Measurements from ENCODE around the gene PITPNM2. TPM values are rescaled to one million over a fixed set of nuclear protein-coding genes. Genes with fewer than 3 reads are reported as not detected.
A peak's percentile ranks its signal among the peaks of the same experiment; 100 is the strongest.

PITPNM2 gene
- total RNA-seq, 3 donors from 2014 or later (not counting 1 experiment from before 2014, with no cell fraction given), result 38.9 to 94.6 (median 42.5) TPM

DNA sequence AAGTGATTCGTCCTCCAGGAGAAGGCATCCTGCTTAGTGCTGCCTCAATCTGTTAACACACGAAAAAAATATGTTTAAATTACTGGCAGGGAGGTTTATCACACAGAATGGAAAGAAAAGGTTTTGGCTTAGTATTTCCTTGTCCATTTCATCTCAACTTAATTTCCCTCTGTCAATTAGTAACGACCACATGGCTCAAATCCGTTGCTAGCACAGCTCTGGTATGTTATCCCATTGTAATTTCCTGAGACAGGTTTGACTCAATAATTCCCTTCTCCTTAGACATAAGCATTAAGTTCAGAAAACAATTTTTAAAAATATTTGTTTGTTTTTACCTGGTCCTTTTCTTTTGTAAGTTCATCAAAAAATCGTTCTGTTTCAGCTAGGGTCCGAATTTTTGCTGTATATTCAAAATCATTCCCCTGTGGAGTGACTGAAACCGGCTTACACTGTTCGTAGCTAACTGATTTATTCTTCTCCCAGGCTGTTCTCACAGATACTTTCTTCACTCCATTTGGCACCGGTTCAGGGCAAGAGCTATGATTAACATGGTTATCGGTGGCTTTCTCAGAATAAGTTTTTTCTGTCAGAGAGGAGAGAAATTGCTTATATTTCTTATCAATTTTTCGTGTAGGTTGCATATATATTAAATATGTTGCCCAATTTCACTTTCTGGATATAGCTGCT lies 10.1 kb upstream of the PITPNM2 start:
- intact Hi-C loops (cut with micrococcal nuclease), result no loop called here
- TF ChIP-seq CTCF (IDR thresholded peaks at IDR 0.05), result no peak
- Histone ChIP-seq H3K27me3 (ENCODE audit: control insufficient read depth, insufficient read depth, low read length) (no peaks in the 10 kb centered on the region), H3K4me1 (ENCODE audit: control insufficient read depth, insufficient read depth, low read length) (no peaks in the 10 kb centered on the region), H3K9me3 (ENCODE audit: control insufficient read depth, insufficient read depth, low read length) (no peaks in the 10 kb centered on the region), H3K36me3 (ENCODE audit: control insufficient read depth, insufficient read depth, low read length) (peaks cover 58% of the 10 kb centered on the region), H3K4me3 (ENCODE audit: low read length) (no peak overlapping the region), H3K27ac (ENCODE audit: low read length) (no peak overlapping the region)
- Mint-ChIP-seq H3K4me3 (no peak overlapping the region), H3K27ac (no peak overlapping the region), H3K27me3 (ENCODE audit: low read depth in 2 of 2) (no peaks in the 10 kb centered on the region), H3K4me1 (peaks cover 0 to 4% of the 10 kb centered on the region in 2 donors), H3K9me3 (no peaks in the 10 kb centered on the region), H3K36me3 (peaks cover 11% of the 10 kb centered on the region)
- no peak for ATAC-seq
- WGBS (ENCODE audit: insufficient coverage), result 86% methylated on average over 8 of the region's 11 CpGs
- DNase-seq, result no peak

- H3K27ac Mint-ChIP-seq, result no peak overlapping the region
- no peak for ATAC-seq
- H3K36me3 ChIP-seq (ENCODE audit: control insufficient read depth, insufficient read depth, low read length), result peaks cover 9% of the 10 kb centered on the region
- no peaks in the 10 kb centered on the region for H3K27me3 ChIP-seq (ENCODE audit: control insufficient read depth, insufficient read depth, low read length)
- H3K4me3 Mint-ChIP-seq, result no peak overlapping the region
- H3K27ac ChIP-seq (ENCODE audit: low read length), result no peak overlapping the region
- no peaks in the 10 kb centered on the region for H3K9me3 ChIP-seq (ENCODE audit: control insufficient read depth, insufficient read depth, low read length)
- peaks cover 25 to 28% of the 10 kb centered on the region in 2 donors for H3K4me1 Mint-ChIP-seq
- H3K4me3 ChIP-seq (ENCODE audit: low read length), result no peak overlapping the region
- TF ChIP-seq CTCF (IDR thresholded peaks at IDR 0.05), result no peak
- intact Hi-C loops (cut with micrococcal nuclease), result loop anchor here (5.0 to 10.0 kb wide), 2 partner anchors 81 to 172 kb away; partner anchors contain the start of genes ARL6IP4, MPHOSPH9 and MTRFR
- no peaks in the 10 kb centered on the region for H3K36me3 Mint-ChIP-seq
- H3K27me3 Mint-ChIP-seq (ENCODE audit: low read depth in 2 of 2), result no peaks in the 10 kb centered on the region
- WGBS (ENCODE audit: insufficient coverage), result 100% methylated on average over 1 of the region's 2 CpGs
- no peak for DNase-seq
- H3K9me3 Mint-ChIP-seq, result no peaks in the 10 kb centered on the region
- peaks cover 29% of the 10 kb centered on the region for H3K4me1 ChIP-seq (ENCODE audit: control insufficient read depth, insufficient read depth, low read length)
Observed at GRCh38 chr12:123153906-123154305, 3.0 kb upstream of the PITPNM2 start.

DNA sequence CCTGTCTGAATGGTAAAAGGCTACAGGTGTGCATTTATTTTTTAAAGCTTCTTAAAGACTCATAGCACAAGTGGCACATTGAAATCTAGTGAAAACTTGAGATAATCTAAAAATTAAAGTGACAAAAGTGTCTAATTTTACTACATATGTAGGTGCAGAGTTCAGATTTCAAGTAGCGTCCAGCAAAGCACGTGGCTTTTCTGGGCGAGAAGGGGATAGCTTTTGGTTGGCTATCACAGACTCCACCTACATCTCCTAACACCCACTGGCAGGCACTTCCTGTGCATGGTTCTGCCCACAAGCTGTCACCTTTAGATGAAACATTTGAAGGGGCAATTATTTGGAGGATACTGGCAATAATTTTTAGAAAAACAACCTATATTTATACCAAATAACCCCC lies 1.9 kb upstream of the PITPNM2 start:
- no peaks in the 10 kb centered on the region for H3K27me3 Mint-ChIP-seq (ENCODE audit: low read depth in 2 of 2)
- H3K36me3 ChIP-seq (ENCODE audit: control insufficient read depth, insufficient read depth, low read length), result peaks cover 9% of the 10 kb centered on the region
- H3K36me3 Mint-ChIP-seq, result no peaks in the 10 kb centered on the region
- no peak overlapping the region for H3K4me3 Mint-ChIP-seq
- H3K9me3 ChIP-seq (ENCODE audit: control insufficient read depth, insufficient read depth, low read length), result no peaks in the 10 kb centered on the region
- no peak overlapping the region for H3K27ac ChIP-seq (ENCODE audit: low read length)
- DNase-seq (peak in 1 of 2 donors; percentile 25), ATAC-seq (peak in 1 of 3 donors; percentile 41)
- TF ChIP-seq CTCF (IDR thresholded peaks at IDR 0.05), result no peak
- H3K27me3 ChIP-seq (ENCODE audit: control insufficient read depth, insufficient read depth, low read length), result no peaks in the 10 kb centered on the region
- H3K9me3 Mint-ChIP-seq, result no peaks in the 10 kb centered on the region
- H3K27ac Mint-ChIP-seq, result no peak overlapping the region
- no peak overlapping the region for H3K4me3 ChIP-seq (ENCODE audit: low read length)
- peaks cover 29% of the 10 kb centered on the region for H3K4me1 ChIP-seq (ENCODE audit: control insufficient read depth, insufficient read depth, low read length)
- no CpG with 5 or more reads among the region's 3 CpGs for WGBS (ENCODE audit: insufficient coverage)
- peaks cover 34 to 36% of the 10 kb centered on the region in 2 donors for H3K4me1 Mint-ChIP-seq
- intact Hi-C loops (cut with micrococcal nuclease), result loop anchor here (5.0 to 10.0 kb wide), 2 partner anchors 82 to 171 kb away; partner anchors contain the start of genes ARL6IP4, MPHOSPH9 and MTRFR
